K562 (cell line): ENCODE results near the gene FMN1. TPM values are rescaled to one million over a fixed set of nuclear protein-coding genes. Genes with fewer than 3 reads are reported as not detected.

Source experiments
- ATAC-seq: fragments of 200-7000 bp; cut with Tn5 transposase; 3 replicates; pipeline ENCODE4 v1.9.1; 2020; ENCODE audit warnings: moderate library complexity
- BruUV-seq: library from RNA; stranded (reverse); fragments of 400-500 nt; replicated peaks from 2 replicates; lab custom pipeline; 2021; lab: Mats Ljungman, UMichigan
- CTCF ChIA-PET: fragments of 300-600 bp; formaldehyde crosslinking; extraction: SDS; loops from one replicate; lab custom pipeline; 2021; ENCODE audit warnings: low intra/inter-chr PET ratio; lab: Yijun Ruan, JAX
- POLR2A ChIA-PET: fragments of 300-600, 350-650 bp; sonication (Branson Sonifier 250); formaldehyde crosslinking; extraction: SDS; loops from one replicate; lab custom pipeline; 2021; ENCODE audit warnings: antibody characterized with exemption, inconsistent platforms; lab: Yijun Ruan, JAX
- DNase-seq, 4 experiments: peaks; one replicate each; pipeline versions ENCODE4 v3.0.0 to v3.0.0-alpha.2; 2011 to 2018; ENCODE audit warnings: low spot score in 3 of 4, mixed read lengths in 3 of 4; ENCODE audit errors: extremely low read depth in 1 of 4
- FAIRE-seq: peaks from 2 replicates; lab custom pipeline; 2011; peaks lifted over from hg19 to GRCh38; lab: Jason Lieb, UNC
- H2AFZ ChIP-seq: 2 replicates; pipeline ENCODE4 v1.6.0; 2011; ENCODE audit warnings: low read depth, low read length, control low read depth, inconsistent platforms
- H3K27ac ChIP-seq: fragments of 200-600 bp; 3 replicates; pipeline ENCODE4 v1.8.0; 2011; ENCODE audit warnings: low read depth, mild to moderate bottlenecking, control low read depth, inconsistent platforms, low read length, moderate library complexity, mixed read lengths; ENCODE audit errors: extremely low read depth
- H3K27me3 ChIP-seq, 2 experiments: fragments of 300-600 bp in 1 of 2; 2 replicates in 1 of 2; 3 replicates in 1 of 2; pipeline versions ENCODE4 v1.6.0 to v1.8.0; 2011; ENCODE audit warnings: inconsistent platforms in 2 of 2, low read length in 2 of 2, mild to moderate bottlenecking in 1 of 2, mixed read lengths in 1 of 2, moderate library complexity in 1 of 2; ENCODE audit not compliant: control insufficient read depth in 2 of 2, insufficient read depth in 2 of 2
- H3K36me3 ChIP-seq: fragments of 300-600 bp; 3 replicates; pipeline ENCODE4 v1.8.0; 2011; ENCODE audit warnings: mild to moderate bottlenecking, low read length, inconsistent platforms; ENCODE audit not compliant: control insufficient read depth, insufficient read depth
- H3K4me1 ChIP-seq, 2 experiments: fragments of 200-600 bp in 1 of 2; replicated peaks in 1 of 2; 2 replicates in 1 of 2; 3 replicates in 1 of 2; pipeline versions ENCODE4 v1.5.1 to v1.8.0; 2011; ENCODE audit warnings: inconsistent platforms in 2 of 2, low read length in 2 of 2, mild to moderate bottlenecking in 1 of 2, mixed read lengths in 1 of 2, moderate library complexity in 1 of 2; ENCODE audit not compliant: control insufficient read depth in 2 of 2, insufficient read depth in 2 of 2
- H3K4me2 ChIP-seq: 2 replicates; pipeline ENCODE4 v1.6.1; 2011; ENCODE audit warnings: low read length, control low read depth, inconsistent platforms, mixed read lengths; ENCODE audit not compliant: insufficient read depth
- H3K4me3 ChIP-seq: fragments of 200-600 bp; sonication (generic), shearing (Covaris generic); 2 replicates; pipeline ENCODE4 v1.5.1; 2016; ENCODE audit warnings: control low read depth, inconsistent platforms
- H3K79me2 ChIP-seq: fragments of 200-600 bp; 3 replicates; pipeline ENCODE4 v1.8.0; 2011; ENCODE audit warnings: low read length, inconsistent platforms; ENCODE audit not compliant: control insufficient read depth, insufficient read depth
- H3K9ac ChIP-seq, 2 experiments: 2 replicates each; pipeline versions ENCODE4 v1.6.0 to v1.6.1; 2011; ENCODE audit warnings: low read depth in 2 of 2, low read length in 2 of 2, control low read depth in 1 of 2, inconsistent platforms in 1 of 2, mild to moderate bottlenecking in 1 of 2, mixed read lengths in 1 of 2; ENCODE audit not compliant: insufficient read depth in 1 of 2
- H3K9me1 ChIP-seq: one replicate; pipeline ENCODE4 v1.6.0; 2011; ENCODE audit warnings: inconsistent platforms, mild to moderate bottlenecking, low read length, moderate library complexity; ENCODE audit not compliant: control insufficient read depth, insufficient read depth
- H3K9me3 ChIP-seq: replicated peaks from 2 replicates; pipeline ENCODE4 v1.5.1; 2011; ENCODE audit warnings: low read depth, low read length, inconsistent platforms; ENCODE audit not compliant: control insufficient read depth, insufficient read depth
- H4K20me1 ChIP-seq: replicated peaks from 2 replicates; pipeline ENCODE4 v1.6.1; 2011; ENCODE audit warnings: low read length, inconsistent platforms, mixed read lengths; ENCODE audit not compliant: control insufficient read depth, insufficient read depth
- ARHGAP35 ChIP-seq: fragments of 450-650 bp; IDR thresholded peaks from 2 replicates; pipeline ENCODE4 v1.6.1; 2018; ENCODE audit not compliant: partially characterized antibody
- CBX5 ChIP-seq: IDR thresholded peaks from 2 replicates; pipeline ENCODE4 v1.6.1; 2014; ENCODE audit warnings: low read depth, borderline replicate concordance
- CCAR2 ChIP-seq: fragments of 200-400 bp; formaldehyde crosslinking; IDR thresholded peaks from 2 replicates; pipeline ENCODE4 v1.6.1; 2017; ENCODE audit warnings: mild to moderate bottlenecking, low read depth, low read length
- CHD4 ChIP-seq: fragments of 200-600 bp; sonication (generic); IDR thresholded peaks from 3 replicates; pipeline ENCODE4 v1.6.1; 2012; ENCODE audit warnings: low read depth, mild to moderate bottlenecking, mixed read lengths, low read length, inconsistent platforms; ENCODE audit not compliant: insufficient read depth, insufficient replicate concordance, poor library complexity, severe bottlenecking
- IRF2 ChIP-seq: sonication (generic); formaldehyde crosslinking; IDR thresholded peaks from 2 replicates; pipeline ENCODE4 v1.8.1; 2022; ENCODE audit warnings: mild to moderate bottlenecking, missing genetic modification reagents
- L3MBTL2 ChIP-seq: fragments of 450-650 bp; IDR thresholded peaks from 2 replicates; pipeline ENCODE4 v1.6.1; 2016; ENCODE audit warnings: mild to moderate bottlenecking, moderate library complexity
- MIER1 ChIP-seq: fragments of 450-650 bp; IDR thresholded peaks from 2 replicates; pipeline ENCODE4 v1.6.1; 2016; ENCODE audit warnings: antibody characterized with exemption, mild to moderate bottlenecking, low read depth
- POLR2A ChIP-seq: fragments of 450-650 bp; conservative IDR thresholded peaks from 2 replicates; pipeline ENCODE4 v1.6.1; 2016
- POLR2B ChIP-seq: fragments of 450-650 bp; IDR thresholded peaks from 2 replicates; pipeline ENCODE4 v1.6.1; 2018; ENCODE audit warnings: low read depth; ENCODE audit not compliant: partially characterized antibody
- RAD51 ChIP-seq: fragments of 450-650 bp; IDR thresholded peaks from 2 replicates; pipeline ENCODE4 v1.7.1; 2016; ENCODE audit warnings: low read depth, mild to moderate bottlenecking, borderline replicate concordance
- SRSF3 ChIP-seq: fragments of 200-400 bp; formaldehyde crosslinking; IDR thresholded peaks from 2 replicates; pipeline ENCODE4 v1.6.1; 2016; ENCODE audit warnings: mild to moderate bottlenecking, low read length, moderate library complexity; ENCODE audit not compliant: insufficient read depth
- THRB ChIP-seq: fragments of 450-650 bp; formaldehyde crosslinking; conservative IDR thresholded peaks from 2 replicates; pipeline ENCODE4 v1.4.0; 2022; ENCODE audit warnings: mild to moderate bottlenecking, missing genetic modification characterization
- ZBTB12 ChIP-seq: fragments of 250-450 bp; sonication (Bioruptor Pico); IDR thresholded peaks from 2 replicates; pipeline ENCODE4 v1.4.0; 2020
- ZBTB2 ChIP-seq: fragments of 450-650 bp; IDR thresholded peaks from 2 replicates; pipeline ENCODE4 v1.6.1; 2016; ENCODE audit warnings: antibody characterized with exemption
- ZBTB9 ChIP-seq: fragments of 450-650 bp; formaldehyde crosslinking; IDR thresholded peaks from 2 replicates; pipeline ENCODE4 v1.4.0; 2020; ENCODE audit warnings: mild to moderate bottlenecking, moderate library complexity
- ZNF165 ChIP-seq: fragments of 250-450 bp; sonication (Bioruptor Pico); IDR thresholded peaks from 2 replicates; pipeline ENCODE4 v1.4.0; 2020; ENCODE audit warnings: borderline replicate concordance
- WGBS: fragments of 100-300 bp; shearing (Covaris generic); methylation state at CpG from one replicate; pipeline ENCODE4 v1.1.6; 2016; ENCODE audit warnings: low coverage, mixed read lengths; ENCODE audit not compliant: insufficient coverage; ENCODE audit errors: missing lambda C conversion rate; 5-methylcytosine and 5-hydroxymethylcytosine counted together
- in situ Hi-C: fragments of 300-500 bp; cut with MboI; formaldehyde crosslinking; loops from 4 replicates; pipeline ENCODE4 v1.15.0; 2018; ENCODE audit warnings: inconsistent platforms, mixed read lengths
- intact Hi-C: fragments of 100-400 bp; cut with micrococcal nuclease; formaldehyde crosslinking; loops from 2 replicates; pipeline ENCODE4 v1.14.2; 2022
- polyA plus RNA-seq, 8 experiments: library from polyadenylated mRNA; depleted of rRNA in 4 of 8; stranded (reverse) in 5 of 8; unstranded in 3 of 8; fragments of >200 nt; fragmentation: Nextera tagmentation in 2 of 8; fragmentation: Illumina TruSeq in 1 of 8; extraction: Ambion mirVana in 2 of 8; extraction: Trizol in 1 of 8; gene quantifications; 2 replicates each; pipeline versions ENCODE4 v1.2.1 to v1.2.3, GENCODE V29; 2011 to 2014; ENCODE audit warnings: inconsistent platforms in 1 of 8, missing spikeins in 1 of 8
- total RNA-seq, 7 experiments: library from RNA; depleted of rRNA in 6 of 7; stranded (reverse); fragments of >200 nt in 6 of 7; fragmentation: Illumina TruSeq in 2 of 7; extraction: Trizol in 2 of 7; gene quantifications; 2 replicates each; pipeline versions ENCODE4 v1.2.1 to v1.2.3, GENCODE V29; 2011 to 2021; ENCODE audit warnings: low replicate concordance in 1 of 7

FMN1 gene
- total and polyA plus RNA-seq, 9 of the 15 experiments (the other 6 are each of a cell fraction or from before 2014, with no cell fraction given) = 0.03 to 0.07 (median 0.04) TPM; not detected in 6

- no peaks in the 10 kb centered on the region for H4K20me1 ChIP-seq
- POLR2A ChIA-PET = no interaction called here
- no peaks in the 10 kb centered on the region for H3K36me3 ChIP-seq
- FAIRE-seq = no peak
- H3K9me3 ChIP-seq = no peaks in the 10 kb centered on the region
- in situ Hi-C loops = no loop called here
- intact Hi-C loops = no loop called here
- H3K9ac ChIP-seq = no peak overlapping the region
- H3K27me3 ChIP-seq = no peaks in the 10 kb centered on the region; a peak in 1 of 5 replicates
- H3K79me2 ChIP-seq = no peaks in the 10 kb centered on the region
- no peaks in the 10 kb centered on the region for H3K9me1 ChIP-seq
- no peak for ATAC-seq
- TF ChIP-seq SRSF3 = no peak
- TF ChIP-seq RAD51 = no peak
- TF ChIP-seq ZBTB2 = no peak
- no peak for TF ChIP-seq ZBTB9
- TF ChIP-seq CHD4 = no peak
- no peak for TF ChIP-seq ZBTB12
- TF ChIP-seq POLR2B = no peak
- TF ChIP-seq ZNF165 = no peak
- TF ChIP-seq ARHGAP35 = no peak
- TF ChIP-seq THRB (CRISPR knock-in tag) = no peak
- no peak for TF ChIP-seq IRF2 (CRISPR knock-in tag)
- TF ChIP-seq MIER1 = no peak
- TF ChIP-seq POLR2A = no peak
- no peak for TF ChIP-seq CCAR2
- no peak for TF ChIP-seq L3MBTL2
- TF ChIP-seq CBX5 = no peak
- 0% methylated on average over 2 of the region's 2 CpGs for WGBS
- no peak overlapping the region for H3K4me3 ChIP-seq
- no peak overlapping the region for H3K4me2 ChIP-seq
- BruUV-seq = no TSS peak
- H3K4me1 ChIP-seq = no peaks in the 10 kb centered on the region
- CTCF ChIA-PET = no interaction called here
- no peak overlapping the region for H3K27ac ChIP-seq
- no peak overlapping the region for H2AFZ ChIP-seq
- DNase-seq = no peak
These were observed 23.3 kb downstream of the FMN1 start for GRCh38 chr15:33171202-33171601.
